B cell (primary cell): Measurements from ENCODE around the gene ILF3. TPM values are rescaled to one million over a fixed set of nuclear protein-coding genes. Genes with fewer than 3 reads are reported as not detected.
A peak's percentile ranks its signal among the peaks of the same experiment; 100 is the strongest.

Experiments
- ATAC-seq: fragments of 200-7000 bp; cut with Tn5 transposase; one replicate; pipeline ENCODE4 v1.10.0; 2021; ENCODE audit warnings: low read depth, mild to moderate bottlenecking, moderate number of reproducible peaks, moderate library complexity
- CTCF ChIA-PET: fragments of 350-600 bp; sonication (Branson Sonifier 250); formaldehyde crosslinking; loops from one replicate; lab custom pipeline; 2021; ENCODE audit warnings: antibody characterized with exemption, inconsistent platforms; lab: Charles Lee
- POLR2A ChIA-PET: fragments of 350-600 bp; sonication (Branson Sonifier 250); formaldehyde crosslinking; loops from one replicate; lab custom pipeline; 2021; ENCODE audit warnings: antibody characterized with exemption; lab: Charles Lee
- DNase-seq: peaks from one replicate; pipeline ENCODE4 v3.0.0; 2013
- H2AFZ ChIP-seq: 2 replicates; pipeline ENCODE4 v1.6.1; 2012; ENCODE audit warnings: mild to moderate bottlenecking, low read depth, low read length; ENCODE audit not compliant: insufficient read depth, poor library complexity, severe bottlenecking
- H3K27ac ChIP-seq, 2 donors: 1 replicate in 1 of 2; 2 replicates in 1 of 2; pipeline ENCODE4 v1.5.1; 2012 to 2013; ENCODE audit warnings: low read length in 2 of 2, mild to moderate bottlenecking in 2 of 2, moderate library complexity in 1 of 2
- H3K27me3 ChIP-seq, 4 experiments: fragments of 200-600 bp in 1 of 4; sonication (generic) in 1 of 4; replicated peaks in 1 of 4; 1 replicate in 2 of 4; 2 replicates in 2 of 4; pipeline versions ENCODE4 v1.6.1 to v1.7.0; 2013 to 2016; ENCODE audit warnings: low read length in 3 of 4, mild to moderate bottlenecking in 2 of 4, mixed read lengths in 1 of 4, moderate library complexity in 1 of 4; ENCODE audit not compliant: insufficient read depth in 4 of 4, control insufficient read depth in 3 of 4; ENCODE audit errors: control extremely low read depth in 1 of 4
- H3K36me3 ChIP-seq, 2 experiments: replicated peaks in 1 of 2; 1 replicate in 1 of 2; 2 replicates in 1 of 2; pipeline versions ENCODE4 v1.6.1 to v1.7.1; 2013; ENCODE audit warnings: low read length in 1 of 2; ENCODE audit not compliant: insufficient read depth in 2 of 2, control insufficient read depth in 1 of 2; ENCODE audit errors: control extremely low read depth in 1 of 2, extremely low read depth in 1 of 2
- H3K4me1 ChIP-seq, 2 donors: fragments of 200-600 bp in 1 of 2; sonication (generic) in 1 of 2; 1 replicate in 1 of 2; 2 replicates in 1 of 2; pipeline versions ENCODE4 v1.5.1 to v1.6.1; 2013 to 2017; ENCODE audit warnings: low read length in 2 of 2; ENCODE audit not compliant: control insufficient read depth in 2 of 2, insufficient read depth in 2 of 2
- H3K4me2 ChIP-seq: replicated peaks from 2 replicates; pipeline ENCODE3; 2012; ENCODE audit warnings: mild to moderate bottlenecking, low read depth, low read length; ENCODE audit not compliant: poor library complexity, severe bottlenecking
- H3K4me3 ChIP-seq, 5 experiments: fragments of 200-600 bp in 1 of 5; sonication (generic) in 1 of 5; 1 replicate in 3 of 5; 2 replicates in 2 of 5; pipeline versions ENCODE4 v1.5.1 to v1.7.0; 2011 to 2016; ENCODE audit warnings: low read length in 4 of 5, mild to moderate bottlenecking in 4 of 5, low read depth in 2 of 5, control low read depth in 1 of 5, moderate library complexity in 1 of 5; ENCODE audit not compliant: insufficient read depth in 1 of 5; ENCODE audit errors: control extremely low read depth in 1 of 5, extremely low read depth in 1 of 5
- H3K79me2 ChIP-seq: fragments of 200-600 bp; sonication (generic); one replicate; pipeline ENCODE4 v1.6.0; 2016; ENCODE audit warnings: low read length; ENCODE audit not compliant: control insufficient read depth, insufficient read depth
- H3K9ac ChIP-seq: fragments of 200-600 bp; sonication (generic); 2 replicates; pipeline ENCODE4 v1.6.1; 2017; ENCODE audit warnings: mild to moderate bottlenecking, low read length, moderate library complexity
- H3K9me3 ChIP-seq, 3 donors: one replicate each; pipeline versions ENCODE4 v1.6.1 to v1.7.1; 2013; ENCODE audit warnings: low read length in 2 of 3; ENCODE audit not compliant: control insufficient read depth in 2 of 3, insufficient read depth in 1 of 3; ENCODE audit errors: control extremely low read depth in 1 of 3
- H4K20me1 ChIP-seq: 2 replicates; pipeline ENCODE4 v1.6.0; 2012; ENCODE audit warnings: mild to moderate bottlenecking, low read length; ENCODE audit not compliant: insufficient read depth, control insufficient read depth, poor library complexity, severe bottlenecking
- H3K27ac Mint-ChIP-seq: one replicate; pipeline ENCODE4 v1.8.0; 2021; ENCODE audit warnings: mixed read lengths
- H3K27me3 Mint-ChIP-seq: one replicate; pipeline ENCODE4 v1.8.0; 2021; ENCODE audit warnings: mixed read lengths
- H3K4me1 Mint-ChIP-seq: one replicate; pipeline ENCODE4 v1.8.0; 2021; ENCODE audit warnings: mixed read lengths
- H3K4me3 Mint-ChIP-seq: one replicate; pipeline ENCODE4 v1.8.0; 2021; ENCODE audit warnings: mixed read lengths
- H3K9me3 Mint-ChIP-seq: one replicate; pipeline ENCODE4 v1.8.0; 2022; ENCODE audit warnings: mixed read lengths; ENCODE audit not compliant: insufficient read depth
- EZH2 ChIP-seq: IDR thresholded peaks from 2 replicates; pipeline ENCODE4 v1.6.1; 2012; ENCODE audit warnings: borderline replicate concordance, low read depth, mild to moderate bottlenecking, moderate library complexity, low read length; ENCODE audit not compliant: insufficient read depth, poor library complexity, severe bottlenecking
- WGBS: methylation state at CpG from one replicate; pipeline ENCODE4 v1.1.5; 2013; ENCODE audit warnings: missing lambda C conversion rate; ENCODE audit not compliant: insufficient coverage; 5-methylcytosine and 5-hydroxymethylcytosine counted together
- intact Hi-C: fragments of 100-400 bp; cut with micrococcal nuclease; formaldehyde crosslinking; loops from one replicate; pipeline ENCODE4 v1.10.0; 2022
- polyA plus RNA-seq: library from polyadenylated mRNA; depleted of rRNA; stranded (reverse); fragments of >200 nt; gene quantifications from 2 replicates; pipeline ENCODE4 v1.2.3, GENCODE V29; 2012
- total RNA-seq, 2 donors: library from RNA; stranded (reverse); fragments of 120-200 nt in 1 of 2; gene quantifications; 1 replicate in 1 of 2; 2 replicates in 1 of 2; pipeline versions ENCODE4 v1.2.3 to v1.2.4, GENCODE V29; 2013 to 2022
- TF ChIP-seq, protein P1 (sequence below): fragments of 200-600 bp; IDR thresholded peaks from one replicate; pipeline ENCODE4 v1.8.0; 2022; ENCODE audit warnings: antibody characterized with exemption, mild to moderate bottlenecking

The ILF3 gene
- total and polyA plus RNA-seq, 2 donors (not counting 1 experiment from before 2014, with no cell fraction given), result 189 to 359 TPM

DNA sequence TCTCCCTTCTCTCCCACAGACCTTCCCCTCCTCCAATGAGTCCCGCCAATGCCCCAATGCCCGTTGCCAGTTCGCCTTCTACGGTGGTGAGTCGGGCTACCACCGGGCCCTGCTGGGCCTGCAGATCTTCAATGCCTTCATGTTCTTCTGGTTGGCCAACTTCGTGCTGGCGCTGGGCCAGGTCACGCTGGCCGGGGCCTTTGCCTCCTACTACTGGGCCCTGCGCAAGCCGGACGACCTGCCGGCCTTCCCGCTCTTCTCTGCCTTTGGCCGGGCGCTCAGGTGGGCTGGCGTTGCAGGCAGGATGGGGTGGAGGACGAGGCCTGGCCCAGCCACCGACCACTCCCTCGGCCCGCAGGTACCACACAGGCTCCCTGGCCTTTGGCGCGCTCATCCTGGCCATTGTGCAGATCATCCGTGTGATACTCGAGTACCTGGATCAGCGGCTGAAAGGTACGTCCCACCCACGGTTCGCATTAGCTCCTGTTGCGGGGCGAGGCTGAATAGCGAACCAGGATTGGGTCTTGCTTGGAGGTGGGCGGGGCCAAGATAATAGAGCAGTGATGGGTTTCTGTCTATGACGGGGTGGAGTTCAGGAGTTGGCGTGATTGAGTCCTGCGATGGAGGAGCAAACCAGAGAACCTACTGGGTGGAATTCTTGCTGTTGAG is 17.7 kb upstream of the ILF3 start:
- no peak overlapping the region for H3K9ac ChIP-seq
- no peak overlapping the region for H3K27ac ChIP-seq

DNA sequence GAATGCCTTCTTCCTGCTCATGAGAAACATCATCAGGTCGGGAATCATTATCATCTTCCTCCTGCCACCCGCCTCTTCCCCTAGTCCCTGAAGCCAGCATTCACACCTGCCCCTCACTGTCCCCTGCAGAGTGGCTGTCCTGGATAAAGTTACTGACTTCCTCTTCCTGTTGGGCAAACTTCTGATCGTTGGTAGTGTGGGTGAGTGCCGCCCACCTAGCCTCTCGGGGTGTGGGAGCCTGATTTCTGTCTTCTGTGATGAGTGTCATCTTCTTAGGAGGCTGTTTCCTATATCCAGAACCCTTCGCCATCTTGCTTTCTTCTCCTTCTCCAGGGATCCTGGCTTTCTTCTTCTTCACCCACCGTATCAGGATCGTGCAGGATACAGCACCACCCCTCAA is 16.3 kb upstream of the ILF3 start:
- POLR2A ChIA-PET, result interaction anchor here (0.6 kb wide), 1 partner anchor 37 kb away, joined by 12 read pairs; no protein-coding TSS in a partner anchor
- peaks cover 28% of the 10 kb centered on the region for H3K4me1 Mint-ChIP-seq
- no peaks in the 10 kb centered on the region for H3K27me3 Mint-ChIP-seq
- no peaks in the 10 kb centered on the region for H3K9me3 Mint-ChIP-seq
- Histone ChIP-seq H3K4me1 (peaks cover 0 to 12% of the 10 kb centered on the region in 2 donors), H3K9ac (no peak overlapping the region), H3K9me3 (no peaks in the 10 kb centered on the region), H3K4me2 (no peak overlapping the region), H4K20me1 (peaks cover 61% of the 10 kb centered on the region), H3K79me2 (peaks cover 6% of the 10 kb centered on the region), H3K4me3 (no peak overlapping the region), H3K27me3 (no peaks in the 10 kb centered on the region), H2AFZ (no peak overlapping the region), H3K27ac (peak overlapping the region in 1 of 2 donors; percentile 9), H3K36me3 (peaks cover 11 to 89% of the 10 kb centered on the region in 2 experiments)
- peak overlapping the region; percentile 60 for H3K27ac Mint-ChIP-seq
- CTCF ChIA-PET, result interaction anchor here (1.0 to 1.8 kb wide), 3 partner anchors 41 to 57 kb away, joined by 3 to 8 read pairs (median 7); no protein-coding TSS in a partner anchor
- no peak for DNase-seq
- intact Hi-C loops, result no loop called here
- 100% methylated on average over 2 of the region's 8 CpGs for WGBS
- no peak for ATAC-seq
- TF ChIP-seq EZH2, result no peak
- TF ChIP-seq, protein P1, sequence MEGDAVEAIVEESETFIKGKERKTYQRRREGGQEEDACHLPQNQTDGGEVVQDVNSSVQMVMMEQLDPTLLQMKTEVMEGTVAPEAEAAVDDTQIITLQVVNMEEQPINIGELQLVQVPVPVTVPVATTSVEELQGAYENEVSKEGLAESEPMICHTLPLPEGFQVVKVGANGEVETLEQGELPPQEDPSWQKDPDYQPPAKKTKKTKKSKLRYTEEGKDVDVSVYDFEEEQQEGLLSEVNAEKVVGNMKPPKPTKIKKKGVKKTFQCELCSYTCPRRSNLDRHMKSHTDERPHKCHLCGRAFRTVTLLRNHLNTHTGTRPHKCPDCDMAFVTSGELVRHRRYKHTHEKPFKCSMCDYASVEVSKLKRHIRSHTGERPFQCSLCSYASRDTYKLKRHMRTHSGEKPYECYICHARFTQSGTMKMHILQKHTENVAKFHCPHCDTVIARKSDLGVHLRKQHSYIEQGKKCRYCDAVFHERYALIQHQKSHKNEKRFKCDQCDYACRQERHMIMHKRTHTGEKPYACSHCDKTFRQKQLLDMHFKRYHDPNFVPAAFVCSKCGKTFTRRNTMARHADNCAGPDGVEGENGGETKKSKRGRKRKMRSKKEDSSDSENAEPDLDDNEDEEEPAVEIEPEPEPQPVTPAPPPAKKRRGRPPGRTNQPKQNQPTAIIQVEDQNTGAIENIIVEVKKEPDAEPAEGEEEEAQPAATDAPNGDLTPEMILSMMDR, result no peak
- H3K4me3 Mint-ChIP-seq, result no peak overlapping the region

More for the DNA sequence above, 17.7 kb upstream of the ILF3 start:
- no peaks in the 10 kb centered on the region for H3K27me3 Mint-ChIP-seq
- Histone ChIP-seq H3K4me3 (no peak overlapping the region), H3K4me1 (peaks cover 0 to 12% of the 10 kb centered on the region in 2 donors), H3K36me3 (peaks cover 9 to 89% of the 10 kb centered on the region in 2 experiments), H4K20me1 (peaks cover 55% of the 10 kb centered on the region), H3K27me3 (no peaks in the 10 kb centered on the region), H3K9me3 (no peaks in the 10 kb centered on the region), H3K4me2 (no peak overlapping the region), H3K79me2 (peaks cover 6% of the 10 kb centered on the region), H2AFZ (no peak overlapping the region)
- peaks cover 26% of the 10 kb centered on the region for H3K4me1 Mint-ChIP-seq
- CTCF ChIA-PET, result interaction anchor here (0.7 to 1.8 kb wide), 3 partner anchors 9 to 771 kb away, joined by 5 to 9 read pairs (median 7); no protein-coding TSS in a partner anchor
- TF ChIP-seq EZH2, result no peak
- TF ChIP-seq, protein P1, result no peak
- no peak for ATAC-seq
- peak overlapping the region; percentile 26 for H3K27ac Mint-ChIP-seq
- intact Hi-C loops, result no loop called here
- H3K4me3 Mint-ChIP-seq, result no peak overlapping the region
- no peaks in the 10 kb centered on the region for H3K9me3 Mint-ChIP-seq
- WGBS, result 98% methylated on average over 33 of the region's 37 CpGs
- DNase-seq, result no peak
- POLR2A ChIA-PET, result no interaction called here
